Neural progenitor cell (in vitro differentiated cells): ENCODE results near the gene PTBP3. TPM values are rescaled to one million over a fixed set of nuclear protein-coding genes. Genes with fewer than 3 reads are reported as not detected.
A peak's percentile ranks its signal among the peaks of the same experiment; 100 is the strongest.

Experiments
- DNase-seq: peaks from one replicate; pipeline ENCODE4 v3.0.0-alpha.2; 2016; ENCODE audit warnings: low spot score
- H2AFZ ChIP-seq: fragments of 200-600 bp; sonication (generic); replicated peaks from 2 replicates; pipeline ENCODE4 v1.6.1; 2016; ENCODE audit warnings: antibody characterized with exemption
- H3F3A ChIP-seq: fragments of 200-600 bp; sonication (generic); 2 replicates; pipeline ENCODE4 v1.6.1; 2016; ENCODE audit warnings: antibody characterized with exemption, low read depth
- H3K27ac ChIP-seq: fragments of 200-600 bp; sonication (generic); 2 replicates; pipeline ENCODE4 v1.5.1; 2016; ENCODE audit warnings: mild to moderate bottlenecking
- H3K27me3 ChIP-seq: fragments of 200-600 bp; sonication (generic); 2 replicates; pipeline ENCODE4 v1.6.1; 2016; ENCODE audit warnings: mild to moderate bottlenecking, moderate library complexity
- H3K36me3 ChIP-seq: fragments of 200-600 bp; sonication (generic); 2 replicates; pipeline ENCODE4 v1.5.1; 2016
- H3K4me1 ChIP-seq: fragments of 200-600 bp; sonication (generic); 2 replicates; pipeline ENCODE4 v1.6.1; 2016; ENCODE audit warnings: mixed run types
- H3K4me2 ChIP-seq: fragments of 200-600 bp; sonication (generic); 2 replicates; pipeline ENCODE4 v1.6.1; 2016
- H3K4me3 ChIP-seq: fragments of 200-600 bp; sonication (generic); 2 replicates; pipeline ENCODE4 v1.5.1; 2016
- H3K79me2 ChIP-seq: fragments of 200-600 bp; sonication (generic); 2 replicates; pipeline ENCODE4 v1.6.1; 2016; ENCODE audit warnings: low read depth
- H3K9ac ChIP-seq: fragments of 200-600 bp; sonication (generic); 2 replicates; pipeline ENCODE4 v1.6.1; 2016
- H3K9me3 ChIP-seq: fragments of 200-600 bp; sonication (generic); 2 replicates; pipeline ENCODE4 v1.5.1; 2016; ENCODE audit warnings: low read depth
- H4K20me1 ChIP-seq: fragments of 200-600 bp; sonication (generic); 2 replicates; pipeline ENCODE4 v1.6.1; 2016; ENCODE audit warnings: low read depth
- H3K27ac Mint-ChIP-seq: 3 replicates; pipeline ENCODE4 v1.8.0; 2021; ENCODE audit warnings: mixed read lengths
- H3K27me3 Mint-ChIP-seq: 2 replicates; pipeline ENCODE4 v1.8.0; 2022; ENCODE audit warnings: low read depth, mild to moderate bottlenecking, inconsistent platforms, moderate library complexity, mixed read lengths; ENCODE audit not compliant: insufficient read depth
- H3K36me3 Mint-ChIP-seq: 3 replicates; pipeline ENCODE4 v1.8.0; 2021; ENCODE audit warnings: mixed read lengths
- H3K4me1 Mint-ChIP-seq: 3 replicates; pipeline ENCODE4 v1.8.0; 2021; ENCODE audit warnings: mixed read lengths
- H3K4me3 Mint-ChIP-seq: 3 replicates; pipeline ENCODE4 v1.8.0; 2021; ENCODE audit warnings: mild to moderate bottlenecking, moderate library complexity, mixed read lengths
- H3K9me3 Mint-ChIP-seq: 3 replicates; pipeline ENCODE4 v1.8.0; 2020; ENCODE audit warnings: mixed read lengths
- EZH2 ChIP-seq: fragments of 200-600 bp; sonication (generic); IDR thresholded peaks from 2 replicates; pipeline ENCODE4 v1.6.1; 2017; ENCODE audit warnings: antibody characterized with exemption, mild to moderate bottlenecking, moderate library complexity
- EZH2phosphoT487 ChIP-seq: fragments of 200-600 bp; sonication (generic); IDR thresholded peaks from 2 replicates; pipeline ENCODE4 v1.6.1; 2017; ENCODE audit warnings: antibody characterized with exemption
- total RNA-seq: library from RNA; depleted of rRNA; stranded (reverse); fragments of >200 nt; gene quantifications from 2 replicates; pipeline ENCODE4 v1.2.3, GENCODE V29; 2015; ENCODE audit warnings: low replicate concordance
- TF ChIP-seq, protein P1 (sequence below): fragments of 200-600 bp; sonication (generic); IDR thresholded peaks from 2 replicates; pipeline ENCODE4 v1.5.1; 2017; ENCODE audit warnings: antibody characterized with exemption, mild to moderate bottlenecking

The PTBP3 gene
- total RNA-seq, 1 donor from 2014 or later: 84.7 TPM

- H3K27me3 ChIP-seq: no peaks in the 10 kb centered on the region
- no peaks in the 10 kb centered on the region for H3K9me3 ChIP-seq
- peaks cover 19% of the 10 kb centered on the region for H3K9me3 Mint-ChIP-seq
- no peak overlapping the region for H3K4me2 ChIP-seq
- no peak overlapping the region for H3K4me3 ChIP-seq
- no peak overlapping the region for H3K9ac ChIP-seq
- H3K4me1 Mint-ChIP-seq: peaks cover 17% of the 10 kb centered on the region
- no peak overlapping the region for H3K27ac ChIP-seq
- no peak overlapping the region for H3K4me3 Mint-ChIP-seq
- peaks cover 13% of the 10 kb centered on the region for H3K36me3 Mint-ChIP-seq
- peaks cover 99% of the 10 kb centered on the region for H3K79me2 ChIP-seq
- TF ChIP-seq, protein P1, sequence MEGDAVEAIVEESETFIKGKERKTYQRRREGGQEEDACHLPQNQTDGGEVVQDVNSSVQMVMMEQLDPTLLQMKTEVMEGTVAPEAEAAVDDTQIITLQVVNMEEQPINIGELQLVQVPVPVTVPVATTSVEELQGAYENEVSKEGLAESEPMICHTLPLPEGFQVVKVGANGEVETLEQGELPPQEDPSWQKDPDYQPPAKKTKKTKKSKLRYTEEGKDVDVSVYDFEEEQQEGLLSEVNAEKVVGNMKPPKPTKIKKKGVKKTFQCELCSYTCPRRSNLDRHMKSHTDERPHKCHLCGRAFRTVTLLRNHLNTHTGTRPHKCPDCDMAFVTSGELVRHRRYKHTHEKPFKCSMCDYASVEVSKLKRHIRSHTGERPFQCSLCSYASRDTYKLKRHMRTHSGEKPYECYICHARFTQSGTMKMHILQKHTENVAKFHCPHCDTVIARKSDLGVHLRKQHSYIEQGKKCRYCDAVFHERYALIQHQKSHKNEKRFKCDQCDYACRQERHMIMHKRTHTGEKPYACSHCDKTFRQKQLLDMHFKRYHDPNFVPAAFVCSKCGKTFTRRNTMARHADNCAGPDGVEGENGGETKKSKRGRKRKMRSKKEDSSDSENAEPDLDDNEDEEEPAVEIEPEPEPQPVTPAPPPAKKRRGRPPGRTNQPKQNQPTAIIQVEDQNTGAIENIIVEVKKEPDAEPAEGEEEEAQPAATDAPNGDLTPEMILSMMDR: no peak
- no peak for TF ChIP-seq EZH2phosphoT487
- no peak for TF ChIP-seq EZH2
- H3F3A ChIP-seq: peaks cover 20% of the 10 kb centered on the region
- no peak overlapping the region for H3K27ac Mint-ChIP-seq
- peaks cover 39% of the 10 kb centered on the region for H3K4me1 ChIP-seq
- no peak for DNase-seq
- peaks cover 72% of the 10 kb centered on the region for H4K20me1 ChIP-seq
- no peak overlapping the region for H2AFZ ChIP-seq
- peaks cover 2% of the 10 kb centered on the region for H3K27me3 Mint-ChIP-seq
- H3K36me3 ChIP-seq: no peaks in the 10 kb centered on the region
These were observed 5.5 kb downstream of the PTBP3 start for GRCh38 chr9:112327718-112328450.

GRCh38 chr9:112326194-112326593, 7.2 kb downstream of the PTBP3 start:
- peaks cover 78% of the 10 kb centered on the region for H4K20me1 ChIP-seq
- peaks cover 33% of the 10 kb centered on the region for H3K4me1 ChIP-seq
- H3K27me3 Mint-ChIP-seq: no peaks in the 10 kb centered on the region
- H3K4me2 ChIP-seq: peak overlapping the region; percentile 19
- no peak overlapping the region for H3K4me3 ChIP-seq
- peak overlapping the region; percentile 83 for H3K27ac ChIP-seq
- H3K27ac Mint-ChIP-seq: no peak overlapping the region
- H3K9ac ChIP-seq: no peak overlapping the region
- peaks cover 27% of the 10 kb centered on the region for H3K9me3 Mint-ChIP-seq
- peak; percentile 31 for DNase-seq
- H3F3A ChIP-seq: peaks cover 13% of the 10 kb centered on the region
- TF ChIP-seq EZH2 (no peak), EZH2phosphoT487 (no peak)
- TF ChIP-seq, protein P1: no peak
- H2AFZ ChIP-seq: no peak overlapping the region
- H3K79me2 ChIP-seq: peaks cover 100% of the 10 kb centered on the region
- H3K27me3 ChIP-seq: no peaks in the 10 kb centered on the region
- no peaks in the 10 kb centered on the region for H3K9me3 ChIP-seq
- peaks cover 21% of the 10 kb centered on the region for H3K36me3 Mint-ChIP-seq
- no peaks in the 10 kb centered on the region for H3K36me3 ChIP-seq
- H3K4me1 Mint-ChIP-seq: peaks cover 6% of the 10 kb centered on the region
- no peak overlapping the region for H3K4me3 Mint-ChIP-seq

GRCh38 chr9:112325600-112325999, 7.8 kb downstream of the PTBP3 start:
- H3K4me2 ChIP-seq: peak overlapping the region; percentile 19
- peaks cover 82% of the 10 kb centered on the region for H4K20me1 ChIP-seq
- Mint-ChIP-seq H3K9me3 (peaks cover 30% of the 10 kb centered on the region), H3K27ac (no peak overlapping the region), H3K27me3 (no peaks in the 10 kb centered on the region), H3K36me3 (peaks cover 24% of the 10 kb centered on the region), H3K4me1 (no peaks in the 10 kb centered on the region), H3K4me3 (no peak overlapping the region)
- peaks cover 100% of the 10 kb centered on the region for H3K79me2 ChIP-seq
- no peaks in the 10 kb centered on the region for H3K27me3 ChIP-seq
- H3K36me3 ChIP-seq: no peaks in the 10 kb centered on the region
- H3K9me3 ChIP-seq: no peaks in the 10 kb centered on the region
- H3K4me3 ChIP-seq: no peak overlapping the region
- no peak overlapping the region for H2AFZ ChIP-seq
- no peak overlapping the region for H3K9ac ChIP-seq
- H3F3A ChIP-seq: peaks cover 13% of the 10 kb centered on the region
- peak overlapping the region; percentile 83 for H3K27ac ChIP-seq
- peaks cover 28% of the 10 kb centered on the region for H3K4me1 ChIP-seq
- no peak for TF ChIP-seq EZH2phosphoT487
- no peak for TF ChIP-seq EZH2
- TF ChIP-seq, protein P1: no peak
- DNase-seq: no peak
